H1 (cell line): ENCODE results near the gene PSKH1. TPM values are rescaled to one million over a fixed set of nuclear protein-coding genes. Genes with fewer than 3 reads are reported as not detected.

ENCODE experiments used
- E2F6 ChIP-seq: IDR thresholded peaks from 2 replicates; pipeline ENCODE4 v1.6.1; 2012; ENCODE audit warnings: inconsistent platforms
- polyA plus RNA-seq, 7 experiments: library from polyadenylated mRNA; depleted of rRNA in 3 of 7; stranded (reverse) in 5 of 7; unstranded in 2 of 7; fragments of >200 nt in 5 of 7; fragments of 200-250 nt in 2 of 7; gene quantifications; 1 replicate in 5 of 7; 2 replicates in 1 of 7; 4 replicates in 1 of 7; pipeline versions ENCODE4 v1.2.1 to v1.2.3, GENCODE V29; 2011 to 2013; ENCODE audit warnings: missing spikeins in 2 of 7, mixed read lengths in 2 of 7
- total RNA-seq: library from RNA; stranded (reverse); fragmentation: NEBNext Ultra II Directional; extraction: Animal tissue kit (Norgen Biotek cat#: 25700); gene quantifications from 2 replicates; pipeline ENCODE4 v1.2.1, GENCODE V29; 2021

The PSKH1 gene
- total and polyA plus RNA-seq, 2 of the 8 experiments (the other 6 are each of a cell fraction or from before 2014, with no cell fraction given): 24.8 to 51.0 TPM

DNA sequence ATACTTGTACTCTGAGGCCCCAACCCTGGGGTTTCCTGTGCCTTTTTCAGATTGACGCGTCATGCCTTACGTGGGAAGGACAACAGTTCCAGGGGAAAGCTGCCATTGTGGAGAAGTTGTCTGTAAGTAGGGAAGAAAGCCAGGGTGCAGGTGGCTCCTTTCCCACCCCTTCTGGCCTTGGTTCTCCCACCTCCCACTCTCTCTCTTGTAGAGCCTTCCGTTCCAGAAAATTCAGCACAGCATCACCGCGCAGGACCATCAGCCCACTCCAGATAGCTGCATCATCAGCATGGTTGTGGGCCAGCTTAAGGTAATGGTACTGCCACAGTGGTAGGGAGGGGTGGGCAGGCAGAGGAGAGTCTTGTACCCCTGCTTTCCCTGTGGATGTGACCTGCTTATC, 24.8 kb upstream of the PSKH1 start (continued):
- no peak for TF ChIP-seq E2F6
- TF ChIP-seq, all 59 proteins: peak for 0
